ENCODE results near the gene SSMEM1.

- TF ChIP-seq CTCF (IDR thresholded peaks at IDR 0.05; ENCODE audit: insufficient read depth, low read length, poor library complexity, severe bottlenecking): no peak
- no peak for TF ChIP-seq EZH2phosphoT487 (conservative IDR thresholded peaks at IDR 0.05; ENCODE audit: low read length)
Observed at GRCh38 chr7:130160023-130160422, 47.6 kb upstream of the SSMEM1 start.

Data from SU-DHL-6 (cell line).